Spleen (tissue), 7 donors: ENCODE measurements around the gene ATG7.

Experiments
- POLR2A ChIP-seq, 3 donors: fragments of 450-650 bp; IDR thresholded peaks; one replicate each; pipeline ENCODE4 v1.5.1; 2017; ENCODE audit warnings: antibody characterized with exemption in 3 of 3, mild to moderate bottlenecking in 1 of 3
- POLR2AphosphoS5 ChIP-seq, 3 donors: sonication (generic); formaldehyde crosslinking; IDR thresholded peaks; one replicate each; pipeline ENCODE4 v1.5.1; 2017; ENCODE audit warnings: antibody characterized with exemption in 3 of 3
- TF ChIP-seq, protein P1 (sequence below), 11 experiments: fragments of 200-600 bp in 7 of 11; fragments of 450-650 bp in 4 of 11; sonication (generic) in 4 of 11; IDR thresholded peaks in 8 of 11; conservative IDR thresholded peaks in 3 of 11; 1 replicate in 7 of 11; 2 replicates in 4 of 11; pipeline versions ENCODE4 v1.4.0 to v1.8.0; 2016 to 2021; ENCODE audit warnings: antibody characterized with exemption in 11 of 11, inconsistent platforms in 4 of 11, mild to moderate bottlenecking in 1 of 11
- donor health status: DM: no; HTN: no; CAD: no; lungs with moderate emphysema.
- donor health status: DM: no; HTN: no; CAD: no.
- donor health status: DM: no; HTN: no; CAD: no.

- TF ChIP-seq, protein P1, sequence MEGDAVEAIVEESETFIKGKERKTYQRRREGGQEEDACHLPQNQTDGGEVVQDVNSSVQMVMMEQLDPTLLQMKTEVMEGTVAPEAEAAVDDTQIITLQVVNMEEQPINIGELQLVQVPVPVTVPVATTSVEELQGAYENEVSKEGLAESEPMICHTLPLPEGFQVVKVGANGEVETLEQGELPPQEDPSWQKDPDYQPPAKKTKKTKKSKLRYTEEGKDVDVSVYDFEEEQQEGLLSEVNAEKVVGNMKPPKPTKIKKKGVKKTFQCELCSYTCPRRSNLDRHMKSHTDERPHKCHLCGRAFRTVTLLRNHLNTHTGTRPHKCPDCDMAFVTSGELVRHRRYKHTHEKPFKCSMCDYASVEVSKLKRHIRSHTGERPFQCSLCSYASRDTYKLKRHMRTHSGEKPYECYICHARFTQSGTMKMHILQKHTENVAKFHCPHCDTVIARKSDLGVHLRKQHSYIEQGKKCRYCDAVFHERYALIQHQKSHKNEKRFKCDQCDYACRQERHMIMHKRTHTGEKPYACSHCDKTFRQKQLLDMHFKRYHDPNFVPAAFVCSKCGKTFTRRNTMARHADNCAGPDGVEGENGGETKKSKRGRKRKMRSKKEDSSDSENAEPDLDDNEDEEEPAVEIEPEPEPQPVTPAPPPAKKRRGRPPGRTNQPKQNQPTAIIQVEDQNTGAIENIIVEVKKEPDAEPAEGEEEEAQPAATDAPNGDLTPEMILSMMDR (IDR thresholded peaks at IDR 0.05 in 8 of 11, conservative IDR thresholded peaks at IDR 0.05 in 3 of 11): no peak
- no peak for TF ChIP-seq POLR2A (IDR thresholded peaks at IDR 0.05)
- TF ChIP-seq POLR2AphosphoS5 (IDR thresholded peaks at IDR 0.05): no peak
Observed at GRCh38 chr3:11593318-11594034, 321.3 kb downstream of the ATG7 start.
